SU-DHL-6 (cell line): Measurements from ENCODE around the gene SMAD5.

Experiments
- H2AFZ ChIP-seq: fragments of 200-600 bp; sonication (generic); 2 replicates; pipeline ENCODE4 v1.6.1; 2014; ENCODE audit warnings: low read depth, mild to moderate bottlenecking, moderate library complexity, mixed read lengths, antibody characterized with exemption, low read length; ENCODE audit not compliant: severe bottlenecking
- H3F3A ChIP-seq: fragments of 200-600 bp; shearing (Covaris generic); 2 replicates; pipeline ENCODE4 v1.6.0; 2016; ENCODE audit warnings: antibody characterized with exemption, mild to moderate bottlenecking; ENCODE audit not compliant: insufficient read depth
- H3K27ac ChIP-seq: fragments of 200-600 bp; sonication (generic); 2 replicates; pipeline ENCODE4 v1.5.1; 2016; ENCODE audit warnings: low read depth, mild to moderate bottlenecking, low read length, moderate library complexity, mixed read lengths
- H3K27me3 ChIP-seq: fragments of 200-600 bp; sonication (generic), shearing (Covaris generic); 2 replicates; pipeline ENCODE4 v1.6.0; 2014; ENCODE audit warnings: mild to moderate bottlenecking, low read length
- H3K36me3 ChIP-seq: fragments of 200-600 bp; sonication (generic); 2 replicates; pipeline ENCODE4 v1.6.1; 2014; ENCODE audit warnings: mild to moderate bottlenecking, low read length, mixed read lengths
- H3K4me2 ChIP-seq: fragments of 300-600, 200-600 bp; shearing (Covaris generic), sonication (generic); 2 replicates; pipeline ENCODE4 v1.6.0; 2014; ENCODE audit warnings: low read length, low read depth, mild to moderate bottlenecking; ENCODE audit not compliant: poor library complexity, severe bottlenecking
- H3K4me3 ChIP-seq: fragments of 200-600 bp; sonication (generic); 2 replicates; pipeline ENCODE4 v1.5.1; 2014; ENCODE audit warnings: antibody characterized with exemption, low read length, mild to moderate bottlenecking, mixed read lengths; ENCODE audit not compliant: insufficient read depth, poor library complexity, severe bottlenecking
- H3K79me2 ChIP-seq: fragments of 200-600 bp; sonication (generic); 2 replicates; pipeline ENCODE4 v1.6.1; 2014; ENCODE audit warnings: mild to moderate bottlenecking, low read length, moderate library complexity; ENCODE audit not compliant: insufficient read depth
- H3K9ac ChIP-seq: fragments of 200-600 bp; sonication (generic); 2 replicates; pipeline ENCODE4 v1.7.0; 2014; ENCODE audit warnings: mild to moderate bottlenecking, low read length
- H3K9me2 ChIP-seq: fragments of 200-600 bp; sonication (generic); replicated peaks from 2 replicates; pipeline ENCODE4 v1.6.1; 2014; ENCODE audit warnings: low read length; ENCODE audit not compliant: insufficient read depth
- H3K9me3 ChIP-seq: fragments of 200-600 bp; sonication (generic); 2 replicates; pipeline ENCODE4 v1.6.1; 2014; ENCODE audit warnings: low read length, mixed read lengths; ENCODE audit not compliant: insufficient read depth
- H4K20me1 ChIP-seq: fragments of 200-600 bp; sonication (generic); 2 replicates; pipeline ENCODE4 v1.6.1; 2014; ENCODE audit warnings: low read depth, mild to moderate bottlenecking, antibody characterized with exemption, low read length, moderate library complexity, mixed read lengths
- EZH2phosphoT487 ChIP-seq: fragments of 200-600 bp; sonication (generic), shearing (Covaris generic); conservative IDR thresholded peaks from 2 replicates; pipeline ENCODE4 v1.6.1; 2018; ENCODE audit warnings: mild to moderate bottlenecking, antibody characterized with exemption, low read length, moderate library complexity, mixed read lengths
- TF ChIP-seq, protein P1 (sequence below): fragments of 200-600 bp; sonication (generic); IDR thresholded peaks from one replicate; pipeline ENCODE4 v1.5.1; 2017; ENCODE audit warnings: antibody characterized with exemption, mild to moderate bottlenecking, low read length, moderate library complexity; ENCODE audit not compliant: insufficient read depth, poor library complexity, severe bottlenecking

The SMAD5 gene

DNA sequence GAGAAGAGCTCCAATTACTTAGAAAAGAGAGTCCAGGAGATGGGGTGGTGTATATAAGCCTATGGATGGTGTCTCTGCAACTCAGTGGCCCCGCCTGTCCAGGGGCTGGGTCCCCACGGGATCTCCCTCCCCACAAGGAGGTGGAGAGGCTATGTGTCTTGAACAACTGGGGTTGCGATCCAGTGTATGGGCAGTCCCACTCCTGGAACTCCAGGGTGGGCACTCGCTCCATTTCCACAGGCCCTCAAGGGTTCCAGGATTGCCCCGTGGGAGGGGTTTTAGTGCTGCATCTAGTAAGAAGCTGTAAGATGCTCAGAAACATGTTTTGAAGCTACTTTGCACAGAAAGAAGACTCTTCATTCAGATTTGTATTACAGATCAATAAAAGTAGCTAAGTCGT lies 558 bp upstream of the SMAD5 start:
- Histone ChIP-seq H3K27ac (peak overlapping the region; percentile 79), H3K4me2 (peak overlapping the region; percentile 98), H4K20me1 (peaks cover 28% of the 10 kb centered on the region)

DNA sequence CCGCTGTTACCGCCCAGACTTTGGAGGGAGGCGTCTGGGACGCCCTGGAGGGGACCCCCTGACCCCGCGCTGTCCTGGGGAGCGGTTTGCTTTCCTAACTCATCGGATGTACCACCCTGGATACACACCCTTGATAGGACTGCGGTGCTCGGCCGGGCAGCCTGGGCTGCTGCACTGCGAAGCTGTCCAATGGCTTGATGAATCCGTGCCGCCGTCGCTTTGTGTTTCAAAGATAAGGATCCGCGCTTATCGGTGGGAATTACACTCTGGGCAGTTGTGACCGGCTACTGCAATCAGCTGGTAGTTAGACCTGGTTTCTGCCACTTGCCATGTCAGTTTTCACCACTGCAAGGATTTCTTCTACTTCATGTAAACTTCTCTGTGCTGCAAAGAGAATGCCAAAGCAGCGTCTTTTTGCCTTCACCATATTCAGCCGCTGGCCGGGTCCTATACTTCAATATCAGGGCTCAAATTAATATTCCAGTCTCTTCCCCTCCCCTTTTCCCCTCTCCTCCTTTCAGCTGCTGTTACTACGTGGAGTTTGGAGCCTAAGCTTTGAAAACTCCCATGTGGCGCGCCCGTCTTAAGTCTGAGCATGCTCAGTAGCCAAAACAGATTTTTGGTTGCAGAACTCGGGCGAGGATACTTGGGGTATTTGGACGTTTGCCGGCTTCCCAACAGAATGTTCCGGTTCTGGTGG lies 727 bp downstream of the SMAD5 start:
- H3K4me2 ChIP-seq, result peak overlapping the region; percentile 98
- H3K79me2 ChIP-seq, result peaks cover 65% of the 10 kb centered on the region
- H3K27ac ChIP-seq, result peak overlapping the region; percentile 79
- H3K9me2 ChIP-seq, result no peaks in the 10 kb centered on the region
- H3K9me3 ChIP-seq, result no peaks in the 10 kb centered on the region
- peak overlapping the region; percentile 84 for H3K4me3 ChIP-seq
- no peaks in the 10 kb centered on the region for H3K27me3 ChIP-seq
- TF ChIP-seq EZH2phosphoT487, result no peak
- TF ChIP-seq, protein P1, sequence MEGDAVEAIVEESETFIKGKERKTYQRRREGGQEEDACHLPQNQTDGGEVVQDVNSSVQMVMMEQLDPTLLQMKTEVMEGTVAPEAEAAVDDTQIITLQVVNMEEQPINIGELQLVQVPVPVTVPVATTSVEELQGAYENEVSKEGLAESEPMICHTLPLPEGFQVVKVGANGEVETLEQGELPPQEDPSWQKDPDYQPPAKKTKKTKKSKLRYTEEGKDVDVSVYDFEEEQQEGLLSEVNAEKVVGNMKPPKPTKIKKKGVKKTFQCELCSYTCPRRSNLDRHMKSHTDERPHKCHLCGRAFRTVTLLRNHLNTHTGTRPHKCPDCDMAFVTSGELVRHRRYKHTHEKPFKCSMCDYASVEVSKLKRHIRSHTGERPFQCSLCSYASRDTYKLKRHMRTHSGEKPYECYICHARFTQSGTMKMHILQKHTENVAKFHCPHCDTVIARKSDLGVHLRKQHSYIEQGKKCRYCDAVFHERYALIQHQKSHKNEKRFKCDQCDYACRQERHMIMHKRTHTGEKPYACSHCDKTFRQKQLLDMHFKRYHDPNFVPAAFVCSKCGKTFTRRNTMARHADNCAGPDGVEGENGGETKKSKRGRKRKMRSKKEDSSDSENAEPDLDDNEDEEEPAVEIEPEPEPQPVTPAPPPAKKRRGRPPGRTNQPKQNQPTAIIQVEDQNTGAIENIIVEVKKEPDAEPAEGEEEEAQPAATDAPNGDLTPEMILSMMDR, result no peak
- H3K36me3 ChIP-seq, result peaks cover 11% of the 10 kb centered on the region
- H3F3A ChIP-seq, result peaks cover 3% of the 10 kb centered on the region; the same call in 1 of the 2 replicates
- peak overlapping the region; percentile 89 for H3K9ac ChIP-seq
- peak overlapping the region; percentile 79 for H2AFZ ChIP-seq
- H4K20me1 ChIP-seq, result peaks cover 41% of the 10 kb centered on the region

More for the DNA sequence above, 558 bp upstream of the SMAD5 start:
- peak overlapping the region; percentile 84 for H3K4me3 ChIP-seq
- no peaks in the 10 kb centered on the region for H3K27me3 ChIP-seq
- peak overlapping the region; percentile 89 for H3K9ac ChIP-seq
- H3K36me3 ChIP-seq, result peaks cover 11% of the 10 kb centered on the region
- peaks cover 3% of the 10 kb centered on the region; the same call in 1 of the 2 replicates for H3F3A ChIP-seq
- H2AFZ ChIP-seq, result peak overlapping the region; percentile 79
- TF ChIP-seq, protein P1, result no peak
- no peak for TF ChIP-seq EZH2phosphoT487
- peaks cover 52% of the 10 kb centered on the region for H3K79me2 ChIP-seq
- H3K9me2 ChIP-seq, result no peaks in the 10 kb centered on the region
- no peaks in the 10 kb centered on the region for H3K9me3 ChIP-seq

DNA sequence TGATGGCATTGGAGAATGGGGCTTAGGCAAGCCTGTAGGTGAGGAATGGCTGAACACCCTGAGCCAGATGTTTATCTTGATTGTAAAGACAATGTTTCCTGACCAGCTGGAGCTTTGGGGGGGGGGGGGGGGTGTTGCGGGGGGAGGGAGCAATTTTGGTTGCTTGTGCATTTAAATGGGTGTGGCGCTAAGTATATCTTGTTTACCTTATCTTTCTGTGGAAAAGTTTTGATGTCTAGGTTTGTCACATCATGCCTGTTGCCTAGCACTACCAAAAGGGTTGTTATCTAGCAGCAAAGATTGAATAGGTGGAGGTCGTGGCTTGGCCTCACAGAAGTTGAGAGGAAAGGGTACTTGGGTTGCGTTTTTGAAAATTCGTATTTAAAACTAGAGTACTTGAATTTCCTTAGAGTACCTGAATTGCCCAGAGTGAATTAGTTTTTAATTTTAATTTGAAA lies 1.3 kb downstream of the SMAD5 start:
- Histone ChIP-seq H3F3A (peaks cover 3% of the 10 kb centered on the region; the same call in 1 of the 2 replicates), H3K4me3 (peak overlapping the region; percentile 84), H3K9me3 (no peaks in the 10 kb centered on the region), H4K20me1 (peaks cover 46% of the 10 kb centered on the region), H3K27ac (peak overlapping the region; percentile 79), H3K4me2 (peak overlapping the region; percentile 98), H3K36me3 (peaks cover 11% of the 10 kb centered on the region), H3K9me2 (no peaks in the 10 kb centered on the region), H3K79me2 (peaks cover 71% of the 10 kb centered on the region), H3K9ac (peak overlapping the region; percentile 89), H3K27me3 (no peaks in the 10 kb centered on the region), H2AFZ (no peak overlapping the region)
- no peak for TF ChIP-seq EZH2phosphoT487
- TF ChIP-seq, protein P1, result no peak
